Measurements from ENCODE around the gene TOGARAM2. TPM values are rescaled to one million over a fixed set of nuclear protein-coding genes. Genes with fewer than 3 reads are reported as not detected.

The TOGARAM2 gene
- total and polyA plus RNA-seq, 2 of the 8 experiments (the other 6 are each of a cell fraction or from before 2014, with no cell fraction given), result 0.42 to 1.4 TPM

DNA sequence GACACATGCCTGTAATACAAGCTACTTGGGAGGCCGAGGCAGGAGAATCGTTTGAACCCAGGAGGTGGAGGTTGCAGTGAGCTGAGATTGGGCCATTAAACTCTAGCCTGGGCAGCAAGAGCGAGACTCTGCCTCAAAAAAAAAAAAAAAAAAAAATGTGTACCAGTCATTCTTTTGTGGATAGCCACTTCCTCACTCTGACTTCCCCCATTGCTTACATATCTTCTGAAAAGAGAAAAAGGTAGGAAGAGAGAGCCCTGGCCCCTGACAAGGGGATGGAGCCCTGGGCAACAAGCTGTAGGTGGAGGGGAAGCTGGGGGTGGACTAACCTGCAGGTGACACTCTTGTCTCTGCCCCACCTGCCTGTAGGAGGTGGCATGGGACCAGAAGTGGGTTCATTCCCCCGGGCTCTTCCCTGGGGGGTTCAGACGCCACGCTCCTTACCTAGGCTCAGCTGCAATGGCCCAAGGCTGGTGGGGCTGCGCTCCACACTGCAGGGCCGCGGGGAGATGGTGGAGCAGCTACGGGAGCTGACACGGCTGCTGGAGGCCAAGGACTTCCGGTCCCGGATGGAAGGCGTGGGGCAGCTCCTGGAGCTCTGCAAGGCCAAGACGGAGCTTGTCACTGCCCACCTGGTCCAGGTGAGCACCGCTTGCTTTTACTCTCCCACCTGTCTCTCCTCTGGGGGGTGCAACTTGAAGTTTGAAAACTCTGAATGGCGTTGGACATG is 54.1 kb downstream of the TOGARAM2 start:
- Histone ChIP-seq H3K4me3 (ENCODE audit: extremely low read depth in 1 of 4, insufficient read depth in 2 of 4, low read depth in 3 of 4, low read length in 4 of 4) (no peak overlapping the region), H2BK12ac (ENCODE audit: low read depth, low read length) (no peak overlapping the region), H3K9ac (replicated peaks in 1 of 4; ENCODE audit: extremely low read depth in 1 of 4, low read depth in 3 of 4, low read length in 3 of 4) (no peak overlapping the region), H3K23me2 (ENCODE audit: low read depth, low read length) (no peaks in the 10 kb centered on the region), H4K91ac (replicated peaks; ENCODE audit: insufficient read length, low read length) (no peak overlapping the region), H3K4me2 (ENCODE audit: insufficient read depth in 1 of 2, low read depth in 2 of 2, low read length in 2 of 2) (no peak overlapping the region), H2AFZ (ENCODE audit: low read length) (no peak overlapping the region), H3K79me1 (ENCODE audit: low read depth, low read length) (no peaks in the 10 kb centered on the region), H2BK120ac (replicated peaks; ENCODE audit: low read depth, low read length) (no peak overlapping the region), H4K8ac (ENCODE audit: extremely low read depth, insufficient read depth, low read length) (no peak overlapping the region), H3K23ac (ENCODE audit: insufficient read length) (no peak overlapping the region), H3K36me3 (ENCODE audit: control insufficient read depth in 2 of 4, insufficient read depth in 4 of 4, low read length in 3 of 4) (no peaks in the 10 kb centered on the region), H3K79me2 (ENCODE audit: control insufficient read depth in 1 of 2, insufficient read depth in 2 of 2, low read length in 2 of 2) (no peaks in the 10 kb centered on the region), H4K5ac (ENCODE audit: insufficient read length, low read depth, low read length) (no peak overlapping the region), H2BK5ac (ENCODE audit: low read depth, low read length) (no peak overlapping the region), H3K4me1 (replicated peaks in 1 of 4; ENCODE audit: control insufficient read depth in 3 of 4, insufficient read depth in 4 of 4, low read length in 3 of 4) (no peaks in the 10 kb centered on the region; a peak in 1 of 7 replicates), H2BK15ac (ENCODE audit: low read length) (no peak overlapping the region), H4K20me1 (replicated peaks in 1 of 2; ENCODE audit: control insufficient read depth in 1 of 2, insufficient read depth in 2 of 2, low read length in 2 of 2) (no peaks in the 10 kb centered on the region), H2BK20ac (ENCODE audit: low read length) (no peak overlapping the region), H2AK5ac (ENCODE audit: low read depth, low read length) (no peak overlapping the region), H3K4ac (replicated peaks; ENCODE audit: insufficient read length, low read depth, low read length) (no peak overlapping the region), H3K27me3 (replicated peaks in 1 of 4; ENCODE audit: control insufficient read depth in 3 of 4, extremely low read depth in 1 of 4, insufficient read depth in 3 of 4, low read length in 3 of 4) (no peaks in the 10 kb centered on the region; a peak in 1 of 7 replicates), H3K27ac (ENCODE audit: low read depth, low read length) (no peak overlapping the region), H3K18ac (ENCODE audit: extremely low read depth, low read length) (no peak overlapping the region), H3K14ac (ENCODE audit: insufficient read length) (no peak overlapping the region), H3K9me3 (ENCODE audit: insufficient read depth in 2 of 2, low read depth in 1 of 2, low read length in 1 of 2) (no peaks in the 10 kb centered on the region), H3K56ac (replicated peaks; ENCODE audit: insufficient read length, low read depth, low read length) (no peak overlapping the region)
- DNase-seq (ENCODE audit: low read depth in 1 of 2, low spot score in 2 of 2), result no peak
- ChIA-PET CTCF (ENCODE audit: partially characterized antibody) (interaction anchor here (0.6 to 1.3 kb wide), 4 partner anchors 19 to 88 kb away, joined by 3 read pairs; no protein-coding TSS in a partner anchor), POLR2A (ENCODE audit: partially characterized antibody) (no interaction called here)
- WGBS, 2 experiments (ENCODE audit: extremely low coverage in 1 of 2, insufficient coverage in 1 of 2, insufficient read length in 1 of 2, insufficient replicate concordance in 2 of 2, low coverage in 1 of 2, low lambda C conversion rate in 2 of 2, missing lambda C conversion rate in 1 of 2), result 94% methylated on average over 17 of the region's 17 CpGs; no CpG with 5 or more reads in 1 of the 2 experiments
- FAIRE-seq, result no peak
- TF ChIP-seq CHD2 (IDR thresholded peaks at IDR 0.05; ENCODE audit: low read length) (no peak), CHD1 (IDR thresholded peaks at IDR 0.05; ENCODE audit: low read depth, low read length) (no peak), CBX8 (IDR thresholded peaks at IDR 0.05; ENCODE audit: borderline replicate concordance, low read depth, low read length) (no peak), CEBPB (IDR thresholded peaks at IDR 0.05; ENCODE audit: low read depth, low read length) (no peak), NANOG (IDR thresholded peaks at IDR 0.05; ENCODE audit: insufficient read depth, low read depth, low read length, poor library complexity, severe bottlenecking) (no peak), ASH2L (IDR thresholded peaks at IDR 0.05; ENCODE audit: low read length) (no peak), GTF2F1 (IDR thresholded peaks at IDR 0.05; ENCODE audit: borderline replicate concordance, low read depth, low read length) (no peak), JUN (IDR thresholded peaks at IDR 0.05; ENCODE audit: low read depth, low read length) (no peak), MAFK (IDR thresholded peaks at IDR 0.05; ENCODE audit: low read depth, low read length) (no peak), CTCF (IDR thresholded peaks at IDR 0.05; ENCODE audit: control extremely low read depth in 1 of 3, insufficient read depth in 1 of 3, low read depth in 1 of 3, low read length in 3 of 3) (no peak)
- TF ChIP-seq, protein P1, sequence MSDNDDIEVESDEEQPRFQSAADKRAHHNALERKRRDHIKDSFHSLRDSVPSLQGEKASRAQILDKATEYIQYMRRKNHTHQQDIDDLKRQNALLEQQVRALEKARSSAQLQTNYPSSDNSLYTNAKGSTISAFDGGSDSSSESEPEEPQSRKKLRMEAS (IDR thresholded peaks at IDR 0.05), result no peak

Data from H1 (cell line).